Measurements from ENCODE around the gene GUCY1A2.
"Not testable (repeated sequence)": the region's sequence is repeated elsewhere in the genome, so short reads cannot be mapped to it uniquely, and the experiment has no call there.

The GUCY1A2 gene

GRCh38 chr11:107018219-107018901, at the start of gene GUCY1A2:
GUCY1A2 (minus strand) TSS chr11:107018476; CDS start chr11:107018055, 421 bp downstream.
- DNase-seq (ENCODE audit: low read depth) = no peak

- no peak for DNase-seq (ENCODE audit: low read depth)
Measured at GRCh38 chr11:107054391-107054790, 36.1 kb upstream of the GUCY1A2 start.

- not testable (repeated sequence) for DNase-seq (ENCODE audit: low read depth)
Measured at GRCh38 chr11:107051332-107051731, 33.1 kb upstream of the GUCY1A2 start.

- DNase-seq (ENCODE audit: low read depth) = not testable (repeated sequence)
Measured at GRCh38 chr11:107050899-107051298, 32.6 kb upstream of the GUCY1A2 start.

GRCh38 chr11:107050121-107050520, 31.8 kb upstream of the GUCY1A2 start:
- DNase-seq (ENCODE audit: low read depth) = no peak

- no peak for DNase-seq (ENCODE audit: low read depth)
Measured at GRCh38 chr11:107044503-107044902, 26.2 kb upstream of the GUCY1A2 start.

GRCh38 chr11:107043242-107044006, 25.1 kb upstream of the GUCY1A2 start:
- no peak for DNase-seq (ENCODE audit: low read depth)

GRCh38 chr11:107042748-107043147, 24.5 kb upstream of the GUCY1A2 start:
- no peak for DNase-seq (ENCODE audit: low read depth)

- no peak for DNase-seq (ENCODE audit: low read depth)
Measured at GRCh38 chr11:107041088-107041444, 22.8 kb upstream of the GUCY1A2 start.

GRCh38 chr11:107040433-107041087, 22.3 kb upstream of the GUCY1A2 start:
- no peak for DNase-seq (ENCODE audit: low read depth)

GRCh38 chr11:107025673-107026072, 7.4 kb upstream of the GUCY1A2 start:
- no peak for DNase-seq (ENCODE audit: low read depth)

- no peak for DNase-seq (ENCODE audit: low read depth)
Measured at GRCh38 chr11:107020594-107020993, 2.3 kb upstream of the GUCY1A2 start.

GRCh38 chr11:107018902-107019493, 722 bp upstream of the GUCY1A2 start:
- DNase-seq (ENCODE audit: low read depth) = no peak

GRCh38 chr11:107017433-107018218, 650 bp downstream of the GUCY1A2 start:
- no peak for DNase-seq (ENCODE audit: low read depth)

GRCh38 chr11:107017104-107017432, 1.2 kb downstream of the GUCY1A2 start:
- DNase-seq (ENCODE audit: low read depth) = no peak

GRCh38 chr11:107014871-107015270, 3.4 kb downstream of the GUCY1A2 start:
- DNase-seq (ENCODE audit: low read depth) = no peak

- DNase-seq (ENCODE audit: low read depth) = no peak
Measured at GRCh38 chr11:107011977-107012376, 6.3 kb downstream of the GUCY1A2 start.

- DNase-seq (ENCODE audit: low read depth) = no peak
Measured at GRCh38 chr11:107009190-107009589, 9.1 kb downstream of the GUCY1A2 start.

GRCh38 chr11:107006076-107006833, 12.0 kb downstream of the GUCY1A2 start:
- no peak for DNase-seq (ENCODE audit: low read depth)

- DNase-seq (ENCODE audit: low read depth) = no peak
Measured at GRCh38 chr11:106999196-106999595, 19.1 kb downstream of the GUCY1A2 start.

GRCh38 chr11:106998916-106999188, 19.4 kb downstream of the GUCY1A2 start:
- DNase-seq (ENCODE audit: low read depth) = no peak
